GM18526 (cell line): ENCODE results near the gene LGI4.

Source experiments
- POLR2A ChIP-seq: IDR thresholded peaks from 3 replicates; pipeline ENCODE4 v1.6.1; 2011; ENCODE audit not compliant: insufficient read length; ENCODE audit errors: extremely low read depth

The LGI4 gene

DNA sequence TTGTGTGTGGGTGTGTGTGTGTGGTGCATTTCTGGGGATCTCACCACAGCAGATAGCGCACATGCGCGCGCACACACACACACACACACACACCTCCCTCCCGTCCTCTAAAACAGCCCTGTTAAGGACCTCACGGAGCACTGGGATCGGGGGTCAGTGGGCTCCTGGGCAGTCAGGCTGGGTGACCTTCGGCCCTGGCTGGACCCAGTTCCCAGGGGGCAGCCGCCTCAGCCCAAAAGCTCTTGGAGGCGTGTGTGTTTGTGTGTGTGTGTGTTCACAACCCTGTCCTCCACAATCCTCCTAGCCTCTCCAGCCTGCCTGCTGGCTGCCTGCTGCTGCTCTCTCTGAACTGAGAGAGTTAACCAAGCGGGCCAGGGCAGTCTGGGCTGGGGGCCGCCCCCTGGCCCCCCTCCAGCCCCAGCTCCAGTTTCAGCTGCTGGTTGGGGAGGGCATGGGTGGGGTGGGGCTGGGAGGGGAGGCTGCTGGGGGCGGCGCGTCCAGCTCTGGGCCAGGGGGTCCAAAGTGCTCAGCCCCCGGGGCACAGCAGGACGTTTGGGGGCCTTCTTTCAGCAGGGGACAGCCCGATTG, 3.5 kb upstream of the LGI4 start, which contains the start of gene FXYD1:
Gene FXYD1, plus strand, starts transcription at position 520 of the 588 bp plus-strand sequence. CDS start 1,256 bp downstream, outside the sequence.
- TF ChIP-seq POLR2A: no peak

DNA sequence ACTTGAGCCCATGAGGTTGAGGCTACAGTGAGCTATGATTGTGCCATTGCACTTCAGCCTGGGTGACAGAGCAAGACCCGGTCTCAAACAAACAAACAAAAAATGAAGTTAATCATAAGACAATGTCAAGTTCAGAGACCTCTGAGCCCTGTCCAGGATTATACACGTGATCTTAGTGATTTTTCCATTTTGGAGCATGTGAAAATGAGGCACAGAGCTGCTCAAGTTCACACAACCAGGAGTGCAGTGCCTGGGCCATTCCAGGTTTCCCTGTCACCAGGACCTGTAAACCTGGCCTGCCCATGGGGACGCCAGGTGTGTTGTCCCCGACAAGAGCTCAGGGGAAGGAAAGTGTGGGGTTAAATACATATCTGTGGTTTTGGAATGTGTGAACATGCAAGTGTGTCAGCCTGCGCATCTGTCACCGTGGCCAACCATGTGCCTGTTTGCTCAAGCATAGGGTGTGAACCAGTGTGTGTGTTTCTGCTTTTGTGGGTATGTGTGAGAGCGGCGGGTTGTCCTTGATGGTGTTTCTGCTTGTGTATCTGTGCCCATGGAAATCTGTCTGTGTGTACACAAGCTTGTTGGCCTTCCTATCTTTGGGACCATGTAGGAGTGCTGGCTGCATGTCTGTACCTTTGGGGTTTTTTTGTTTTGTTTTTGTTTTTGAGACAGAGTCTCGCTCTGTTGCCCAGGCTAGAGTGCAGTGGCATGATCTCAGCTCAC, 2.3 kb upstream of the LGI4 start:
- no peak for TF ChIP-seq POLR2A

GRCh38 chr19:35136231-35136630, 1.4 kb upstream of the LGI4 start:
- TF ChIP-seq POLR2A: no peak

DNA sequence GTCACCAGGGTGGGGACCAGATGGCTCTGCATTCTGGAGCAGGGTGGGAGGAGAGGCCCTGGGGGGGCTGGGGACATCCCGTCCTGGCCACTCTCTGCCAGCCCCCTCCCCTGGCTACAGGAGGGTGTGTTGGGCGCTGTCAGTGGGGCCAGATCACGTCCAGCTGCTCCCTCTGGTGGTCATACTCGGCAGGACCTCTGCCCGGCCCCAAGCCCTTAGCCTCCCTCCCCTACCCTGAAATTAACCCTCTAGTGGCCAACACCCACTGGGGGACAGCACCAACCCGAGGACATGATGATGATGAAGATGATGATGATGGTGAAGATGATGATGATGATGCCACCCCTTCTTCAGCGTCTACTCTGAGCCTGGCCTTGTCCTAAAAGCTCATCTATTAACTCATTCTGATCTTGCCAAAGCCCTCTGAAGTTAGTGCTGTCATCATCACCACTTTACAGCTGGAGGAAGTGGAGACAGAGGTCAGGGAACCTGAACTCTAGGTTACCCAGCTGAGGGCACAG, 590 bp upstream of the LGI4 start:
- TF ChIP-seq POLR2A: no peak

DNA sequence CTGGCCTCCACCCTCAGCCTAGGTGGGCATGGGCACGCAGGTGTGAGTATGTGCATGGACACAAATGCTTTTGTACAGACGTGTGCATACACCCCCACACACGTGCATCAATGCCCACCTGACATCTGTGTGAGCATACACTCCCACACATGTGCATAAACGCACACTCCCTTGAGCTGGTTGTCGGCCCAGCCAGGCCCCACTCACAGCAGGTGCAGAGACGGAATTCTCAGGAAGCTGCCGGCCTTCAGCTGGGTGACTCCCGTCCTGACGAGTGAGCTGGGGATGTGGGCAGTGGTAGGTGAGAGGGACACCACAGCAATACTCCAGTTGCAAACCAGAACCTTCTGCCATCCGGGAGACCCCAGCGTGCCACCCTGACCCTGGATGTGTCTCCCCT, 1.0 kb downstream of the LGI4 start:
- TF ChIP-seq POLR2A: no peak

- no peak for TF ChIP-seq POLR2A
Observed at GRCh38 chr19:35132254-35132653, 2.6 kb downstream of the LGI4 start.

- TF ChIP-seq POLR2A: no peak
Observed at GRCh38 chr19:35130761-35131720, 3.8 kb downstream of the LGI4 start.

DNA sequence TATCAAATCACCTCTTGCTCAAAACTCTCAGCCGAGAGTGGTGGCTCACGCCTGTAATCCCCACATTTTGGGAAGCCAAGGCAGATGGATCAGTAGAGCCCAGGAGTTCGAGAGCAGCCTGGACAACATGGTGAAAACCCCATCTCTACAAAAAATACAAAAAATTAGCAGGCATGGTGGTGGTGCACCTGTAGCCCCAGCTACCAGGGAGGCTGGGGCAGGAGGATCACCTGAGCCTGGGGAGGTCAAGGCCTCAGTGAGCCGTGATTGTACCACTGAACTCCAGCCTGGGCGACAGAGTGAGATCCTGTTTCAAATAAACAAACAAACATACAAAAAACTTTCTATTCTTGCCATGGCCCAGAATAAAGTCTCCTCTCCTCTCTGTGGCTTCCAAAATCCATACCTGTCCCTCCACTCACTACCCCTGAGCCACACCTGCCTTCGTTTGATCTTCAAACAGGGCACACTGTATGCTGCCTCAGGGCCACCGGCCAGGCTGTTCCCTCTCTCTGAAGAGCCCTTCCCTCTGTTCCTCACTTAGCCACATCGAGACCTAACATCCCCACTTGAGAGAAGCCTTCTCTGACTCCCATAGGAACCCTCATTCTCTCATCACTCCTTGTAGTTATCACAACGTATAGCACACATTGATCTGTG, 6.3 kb downstream of the LGI4 start:
- no peak for TF ChIP-seq POLR2A

GRCh38 chr19:35127871-35128270, 7.0 kb downstream of the LGI4 start:
- no peak for TF ChIP-seq POLR2A

DNA sequence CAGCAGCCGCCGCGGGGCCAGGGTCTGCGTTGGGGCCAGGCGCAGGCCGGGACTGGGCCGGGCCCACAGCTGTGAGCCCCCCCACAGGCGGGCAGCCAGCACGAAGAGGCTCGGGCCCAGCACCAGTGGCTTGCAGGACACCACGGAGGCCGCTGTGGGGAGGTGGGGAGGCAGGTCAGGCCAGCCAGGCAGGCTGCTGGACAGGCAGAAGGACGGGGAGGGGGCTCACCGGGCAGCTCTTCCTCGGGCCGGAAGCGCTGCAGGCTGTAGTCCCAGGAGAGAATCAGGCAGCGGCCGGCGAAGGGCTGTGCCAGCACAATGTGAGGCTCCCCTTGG, 8.3 kb downstream of the LGI4 start:
- no peak for TF ChIP-seq POLR2A

- no peak for TF ChIP-seq POLR2A
Observed at GRCh38 chr19:35125749-35126623, 8.9 kb downstream of the LGI4 start.

DNA sequence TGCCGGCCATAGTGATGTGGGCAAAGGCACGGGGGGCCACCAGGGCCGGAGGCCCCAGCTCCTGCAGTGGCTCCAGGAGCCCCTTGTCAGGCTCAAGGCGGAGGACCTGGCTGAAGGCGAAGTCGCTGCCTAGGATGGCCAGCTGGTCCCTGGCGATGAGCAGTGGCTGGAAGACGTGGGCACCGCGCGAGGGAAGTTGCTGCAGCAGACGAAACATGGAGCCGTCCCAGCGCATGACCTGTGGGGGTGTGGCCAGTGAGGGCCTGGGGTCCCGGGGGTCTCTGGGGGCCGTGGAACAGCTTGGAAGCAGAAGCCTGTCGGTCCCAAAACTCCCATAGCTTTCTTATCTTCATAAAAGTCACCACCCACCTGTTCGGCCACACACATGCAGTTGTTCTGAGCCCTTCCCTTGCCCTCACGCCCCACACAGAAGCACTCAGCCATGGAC, 9.6 kb downstream of the LGI4 start:
- TF ChIP-seq POLR2A: no peak

DNA sequence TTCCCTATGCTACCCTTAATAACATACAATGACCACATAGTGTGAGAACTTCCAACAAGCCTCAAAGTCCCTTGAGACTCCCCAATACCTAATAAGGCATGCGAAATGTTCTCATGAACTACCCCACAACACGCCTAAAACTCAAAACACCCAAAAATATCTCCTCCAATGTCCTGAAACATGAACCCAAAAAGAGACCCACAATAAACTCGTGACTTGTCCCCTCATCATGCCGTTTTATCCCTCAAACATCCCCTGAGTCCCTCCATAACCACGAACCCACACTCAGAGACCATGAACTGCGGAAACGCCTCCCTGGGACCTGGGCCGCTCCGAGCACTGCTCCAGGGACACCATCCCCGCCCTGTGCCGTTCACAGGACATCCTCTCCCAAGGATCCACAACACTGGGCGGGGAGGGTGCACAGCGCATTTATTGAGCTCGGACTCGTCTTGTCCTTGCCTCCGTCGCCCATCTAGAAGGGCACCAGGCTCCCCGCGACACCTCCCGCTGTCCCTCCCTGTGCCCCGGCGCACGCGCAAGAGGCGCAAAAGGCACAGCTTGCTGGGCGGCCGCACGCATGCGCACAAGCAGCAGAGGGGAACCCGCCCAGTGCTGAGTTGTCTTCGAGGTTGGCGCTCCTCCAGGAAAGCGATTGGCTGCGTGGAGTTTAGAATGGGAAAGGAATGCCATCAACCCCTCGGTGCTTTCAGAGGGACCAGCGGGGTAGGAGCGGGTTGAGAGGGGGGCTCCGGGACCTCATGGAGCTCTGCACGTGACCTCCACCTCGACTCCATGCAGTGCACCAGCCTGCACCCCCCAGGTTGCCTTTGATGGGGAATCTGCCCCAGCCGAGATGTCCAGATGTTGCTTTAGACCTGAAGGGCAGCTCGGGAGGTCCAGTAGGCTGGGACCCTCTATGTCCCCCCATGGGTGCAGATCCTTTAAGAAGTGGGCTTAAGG, 10.5 kb downstream of the LGI4 start:
- peak; percentile 66 for TF ChIP-seq POLR2A

DNA sequence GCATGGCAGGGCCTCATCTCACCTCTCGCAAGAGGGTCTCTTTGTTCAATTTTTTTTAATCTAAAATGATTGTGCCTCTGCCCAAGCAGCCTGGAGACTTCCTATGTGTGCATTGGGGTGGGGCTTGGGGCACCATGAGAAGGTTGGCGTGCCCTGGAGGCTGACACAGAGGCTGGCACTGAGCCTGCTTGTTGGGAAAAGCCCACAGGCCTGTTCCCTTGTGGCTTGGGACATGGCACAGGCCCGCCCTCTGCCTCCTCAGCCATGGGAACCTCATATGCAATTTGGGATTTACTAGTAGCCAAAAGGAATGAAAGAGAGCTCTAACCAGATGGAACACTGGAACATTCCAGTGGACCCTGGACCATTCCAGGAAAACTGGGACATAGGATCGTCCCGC, 11.3 kb downstream of the LGI4 start:
- TF ChIP-seq POLR2A: no peak
